Measurements from ENCODE around the gene CDH9.

CDH9 gene

GRCh38 chr5:27038476-27038875 is at the start of gene CDH9:
Gene CDH9 (minus strand): TSS chr5:27038586. CDS start chr5:26988333, 50,253 bp downstream.
- no peak for ATAC-seq

GRCh38 chr5:27087747-27088146 is 49.4 kb upstream of the CDH9 start:
- no peak for ATAC-seq

GRCh38 chr5:27083449-27084415 is 45.3 kb upstream of the CDH9 start:
- ATAC-seq, result no peak

GRCh38 chr5:27080147-27080546 is 41.8 kb upstream of the CDH9 start:
- no peak for ATAC-seq

- ATAC-seq, result no peak
Measured at GRCh38 chr5:27062451-27062850, 24.1 kb upstream of the CDH9 start.

- ATAC-seq, result no peak
Measured at GRCh38 chr5:27048510-27048909, 10.1 kb upstream of the CDH9 start.

GRCh38 chr5:27041372-27041771 is 3.0 kb upstream of the CDH9 start:
- ATAC-seq, result no peak

GRCh38 chr5:27034565-27034964 is 3.8 kb downstream of the CDH9 start:
- no peak for ATAC-seq

GRCh38 chr5:27026801-27027200 is 11.6 kb downstream of the CDH9 start:
- no peak for ATAC-seq

GRCh38 chr5:27026063-27026462 is 12.3 kb downstream of the CDH9 start:
- no peak for ATAC-seq

GRCh38 chr5:27021471-27021870 is 16.9 kb downstream of the CDH9 start:
- no peak for ATAC-seq

- no peak for ATAC-seq
Measured at GRCh38 chr5:27020973-27021372, 17.4 kb downstream of the CDH9 start.

GRCh38 chr5:27015758-27016157 is 22.6 kb downstream of the CDH9 start:
- ATAC-seq, result no peak

GRCh38 chr5:27011274-27011673 is 27.1 kb downstream of the CDH9 start:
- no peak for ATAC-seq

GRCh38 chr5:27010646-27011045 is 27.7 kb downstream of the CDH9 start:
- no peak for ATAC-seq

- no peak for ATAC-seq
Measured at GRCh38 chr5:27009540-27009915, 28.9 kb downstream of the CDH9 start.

GRCh38 chr5:27008604-27009539 is 29.5 kb downstream of the CDH9 start:
- ATAC-seq, result no peak

- ATAC-seq, result no peak
Measured at GRCh38 chr5:27007121-27007520, 31.3 kb downstream of the CDH9 start.

- no peak for ATAC-seq
Measured at GRCh38 chr5:26986985-26987384, 51.4 kb downstream of the CDH9 start.

GRCh38 chr5:26981750-26982149 is 56.6 kb downstream of the CDH9 start:
- no peak for ATAC-seq

- no peak for ATAC-seq
Measured at GRCh38 chr5:26959290-26959689, 79.1 kb downstream of the CDH9 start.

- no peak for ATAC-seq
Measured at GRCh38 chr5:26955161-26955560, 83.2 kb downstream of the CDH9 start.

GRCh38 chr5:26948921-26949320 is 89.5 kb downstream of the CDH9 start:
- no peak for ATAC-seq

GRCh38 chr5:26945901-26946300 is 92.5 kb downstream of the CDH9 start:
- no peak for ATAC-seq
